Kasumi-1 (cell line): ENCODE results near the gene SPRTN.
"Not testable (repeated sequence)": the region's sequence is repeated elsewhere in the genome, so short reads cannot be mapped to it uniquely, and the experiment has no call there.

Source experiments
- DNase-seq, 2 experiments: peaks; one replicate each; lab custom pipeline; 2025; lab: John Stamatoyannopoulos, UW

Gene SPRTN

DNA sequence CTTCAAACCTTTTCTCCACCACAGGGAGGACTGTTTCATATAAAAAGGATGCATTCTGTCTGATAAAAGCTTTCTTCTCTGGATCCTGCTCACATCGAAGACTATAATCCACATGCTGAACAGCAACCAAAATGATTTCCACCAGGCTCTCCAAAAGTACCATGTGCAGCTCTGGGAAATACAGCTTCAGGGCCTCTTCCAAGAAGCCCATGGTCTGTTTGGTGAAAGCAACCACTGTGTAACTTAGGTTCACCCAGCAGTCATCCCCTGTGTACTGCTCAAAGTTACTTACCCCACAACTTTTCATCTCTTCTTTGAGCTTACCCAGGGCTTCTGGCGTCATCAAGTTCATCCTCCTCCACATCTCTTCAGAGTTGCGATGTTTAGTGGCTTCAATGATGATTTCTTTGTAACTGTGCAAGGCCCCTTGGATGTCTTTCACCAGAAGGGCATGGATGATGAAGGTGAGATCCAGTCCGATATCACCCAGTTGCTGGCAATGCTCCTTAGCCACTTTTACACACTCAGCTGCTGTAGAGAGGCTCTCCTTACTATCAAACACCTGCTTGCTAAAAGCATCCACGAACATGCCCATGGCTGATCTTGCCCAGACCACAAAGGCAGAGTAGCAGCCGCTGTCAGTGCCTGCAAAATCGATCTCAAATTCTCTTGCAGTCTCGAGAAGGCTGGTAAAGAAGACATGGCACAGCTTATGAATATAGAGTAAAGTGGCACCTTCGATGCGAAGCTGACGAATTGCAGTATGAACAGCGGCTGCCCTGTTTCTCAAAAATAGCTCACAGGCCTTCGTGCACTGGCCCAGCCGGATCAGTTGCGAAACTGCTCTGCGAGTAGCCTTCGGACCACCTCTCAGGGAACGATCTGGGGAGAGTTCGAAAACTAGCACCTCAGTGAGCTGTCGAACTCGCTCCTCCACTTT is 2.2 kb upstream of the SPRTN start:
- DNase-seq = no peak

DNA sequence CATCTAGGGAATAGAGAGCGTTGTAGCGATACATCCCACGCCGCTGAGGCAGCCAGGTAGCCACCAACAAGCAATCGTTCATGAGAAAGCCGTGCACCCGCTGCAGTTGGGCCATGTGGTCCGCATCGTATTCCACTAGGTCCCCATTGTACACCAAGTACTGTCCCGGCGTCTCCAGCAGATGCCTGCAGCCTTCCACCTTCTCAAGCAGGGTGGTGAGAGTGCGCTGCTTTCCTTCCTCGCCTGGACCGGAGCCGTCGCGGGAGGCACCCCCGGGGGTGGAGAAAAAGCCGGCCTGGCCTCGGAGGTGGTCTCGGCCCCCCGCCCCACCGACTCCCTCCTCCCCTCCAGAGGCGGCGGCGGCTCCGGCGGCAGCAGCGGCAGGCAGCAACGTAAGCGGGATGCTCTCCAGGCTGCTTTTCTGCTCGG is 1.0 kb upstream of the SPRTN start:
- no peak for DNase-seq

DNA sequence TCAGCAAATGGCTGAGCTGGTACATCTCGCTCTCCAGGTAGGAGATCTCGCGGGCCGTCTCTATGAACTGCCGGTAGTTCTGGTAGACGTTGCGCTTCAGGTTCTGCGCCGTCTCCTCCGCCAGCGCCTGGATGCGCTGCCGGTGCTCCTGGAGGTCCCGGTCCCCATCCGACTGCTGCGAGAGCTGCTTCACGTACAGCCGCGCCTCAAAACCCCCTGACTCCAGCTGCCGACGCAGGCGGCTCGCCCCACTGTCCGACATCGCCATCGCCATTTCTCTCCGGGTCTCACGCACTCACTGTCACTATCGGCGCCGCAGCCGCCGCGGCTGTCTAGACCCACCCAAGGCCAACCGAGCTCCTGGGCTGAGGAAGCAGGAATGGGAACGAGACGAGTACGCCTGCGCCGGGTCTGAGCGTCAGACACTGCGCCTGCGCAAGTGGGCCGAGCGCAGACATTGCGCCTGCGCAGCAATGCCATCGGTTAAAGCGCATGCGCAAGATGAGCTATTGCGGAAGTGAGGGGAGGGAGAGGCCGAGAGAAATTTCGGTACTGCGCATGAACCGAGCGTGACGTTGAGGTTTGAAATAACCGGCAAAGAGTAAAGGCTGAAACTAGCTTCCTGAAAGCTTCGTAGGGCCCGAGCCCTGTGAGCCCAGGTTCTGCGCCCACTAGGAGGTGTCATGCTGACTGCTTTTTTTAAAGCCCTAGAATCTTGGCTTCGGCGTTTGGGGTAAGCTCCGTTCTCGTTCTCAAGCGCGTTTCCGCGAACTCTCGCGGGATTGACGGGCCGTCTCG is 422 bp upstream of the SPRTN start, which contains the start of gene EXOC8:
TSS of gene EXOC8 (minus strand) at position 381 of the 798 bp plus-strand sequence. CDS start at position 274, 107 bp downstream.
- peak; percentile 96 to 97 for DNase-seq

DNA sequence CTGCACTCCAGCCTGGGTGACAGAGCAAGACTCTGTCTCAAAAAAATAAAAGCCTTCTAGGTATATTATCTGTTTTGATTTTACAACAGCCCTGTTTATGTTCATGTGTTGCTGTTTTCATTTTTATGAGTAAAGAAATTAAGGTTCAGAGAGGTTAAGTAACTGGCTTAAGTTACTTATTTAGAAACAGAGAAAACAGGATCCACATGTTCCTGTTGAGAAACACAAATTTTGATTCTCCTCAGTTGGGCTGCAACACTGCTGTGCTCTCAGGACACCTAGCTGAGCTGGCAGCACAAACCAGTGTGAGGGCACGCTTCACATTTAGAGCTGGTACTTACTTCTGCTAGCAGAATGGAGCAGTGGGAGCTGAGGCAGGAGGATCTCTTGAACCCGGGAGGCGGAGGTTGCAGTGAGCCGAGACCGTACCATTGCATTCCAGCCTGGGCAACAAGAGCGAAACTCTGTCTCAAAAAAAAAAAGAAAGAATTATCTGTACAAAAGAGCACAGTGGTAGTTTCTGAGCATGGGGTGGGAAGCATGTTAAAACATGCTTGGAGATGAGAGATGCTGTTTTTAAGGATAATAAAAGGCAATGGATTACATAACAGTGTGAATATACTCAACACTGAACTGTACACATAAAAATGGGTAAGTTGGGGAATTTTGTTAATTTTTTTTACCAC is 2.4 kb downstream of the SPRTN start:
- DNase-seq = no peak

DNA sequence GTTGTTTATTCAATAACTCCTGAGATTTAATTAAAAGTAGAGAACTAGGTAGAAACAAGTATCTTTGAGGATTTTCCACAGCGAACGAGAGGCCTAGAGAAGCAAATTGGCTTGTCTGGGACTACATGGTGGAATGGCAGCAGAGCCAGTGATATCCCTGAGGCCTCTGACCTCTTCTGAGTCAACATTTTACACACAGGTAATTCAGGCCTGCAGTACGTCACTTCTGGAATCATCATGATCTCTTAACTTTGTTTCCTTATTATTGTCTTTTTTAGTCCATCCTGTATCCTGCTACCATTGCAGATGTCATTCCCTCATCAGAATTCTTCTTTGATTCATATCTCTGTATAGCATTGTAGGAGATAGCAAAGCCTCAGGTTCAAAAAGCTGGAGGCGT is 9.9 kb downstream of the SPRTN start:
- no peak for DNase-seq

DNA sequence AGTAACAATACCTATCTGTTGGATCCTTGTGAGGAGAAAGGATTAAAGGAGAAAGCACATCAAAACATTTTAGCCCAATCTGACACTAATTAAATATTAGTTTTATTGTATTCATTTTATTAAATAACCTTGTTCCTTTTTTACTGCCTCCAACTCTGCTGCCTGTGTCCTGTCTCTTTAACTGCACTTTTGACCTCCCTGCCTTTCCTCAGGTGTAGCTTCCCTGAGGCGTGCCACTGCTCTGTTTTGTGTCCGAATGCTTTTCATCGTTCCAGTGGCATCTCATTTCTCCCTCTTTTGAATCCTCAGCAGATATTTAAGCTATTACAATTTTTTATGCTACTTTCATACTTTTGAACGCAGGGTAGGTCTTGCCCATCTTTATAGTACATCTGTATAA is 10.3 kb downstream of the SPRTN start:
- DNase-seq = no peak

DNA sequence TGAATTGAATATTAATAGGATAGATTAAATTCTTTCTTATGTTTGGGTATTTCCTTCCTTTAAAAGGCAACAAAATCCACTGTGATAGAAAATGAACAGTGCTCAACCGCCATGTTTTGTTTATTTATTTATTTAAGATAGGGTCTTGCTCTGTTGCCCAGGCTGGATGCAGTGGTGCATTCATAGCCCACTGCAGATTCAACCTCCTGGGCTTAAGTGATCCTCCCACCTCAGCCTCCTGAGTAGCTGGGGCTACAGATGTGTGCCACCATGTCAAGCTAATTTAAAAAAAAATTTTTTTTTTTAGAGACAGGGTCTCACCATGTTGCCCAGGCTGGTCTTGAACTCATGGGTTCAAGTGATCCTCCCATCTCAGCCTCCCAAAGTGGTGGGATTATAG is 10.8 kb downstream of the SPRTN start:
- DNase-seq = not testable (repeated sequence)

DNA sequence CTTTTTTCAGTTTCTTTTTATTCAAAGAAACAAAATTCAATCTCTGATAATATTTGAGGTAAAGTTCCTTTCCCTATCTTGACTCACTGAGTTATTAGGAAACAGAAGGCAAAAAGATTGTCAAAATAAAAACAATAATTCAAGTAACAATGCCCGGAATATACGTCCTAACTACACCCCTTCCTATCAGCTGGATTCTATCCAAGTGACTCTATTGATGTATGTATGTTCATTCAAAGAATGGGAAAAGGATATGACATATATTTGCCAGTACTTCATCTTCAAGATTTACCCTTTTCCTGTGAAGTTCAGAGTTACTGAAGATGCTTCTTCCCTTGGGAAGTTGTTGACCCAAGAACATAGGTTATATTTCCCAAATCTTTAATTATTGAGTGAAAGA is 13.7 kb downstream of the SPRTN start:
- no peak for DNase-seq

DNA sequence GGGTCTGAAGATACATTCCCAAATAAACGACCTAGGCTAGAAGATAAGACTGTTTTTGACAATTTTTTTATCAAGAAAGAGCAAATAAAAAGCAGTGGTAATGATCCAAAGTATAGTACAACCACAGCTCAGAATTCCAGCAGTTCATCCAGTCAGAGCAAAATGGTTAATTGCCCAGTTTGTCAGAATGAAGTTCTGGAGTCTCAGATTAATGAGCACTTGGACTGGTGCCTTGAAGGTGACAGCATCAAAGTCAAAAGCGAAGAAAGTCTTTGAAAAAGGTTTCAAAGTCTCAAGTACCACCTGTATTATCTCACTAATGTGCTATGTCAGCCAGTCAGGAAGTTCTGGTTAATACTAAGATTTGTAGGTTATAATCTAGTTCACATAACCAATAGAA is 15.0 kb downstream of the SPRTN start:
- no peak for DNase-seq

DNA sequence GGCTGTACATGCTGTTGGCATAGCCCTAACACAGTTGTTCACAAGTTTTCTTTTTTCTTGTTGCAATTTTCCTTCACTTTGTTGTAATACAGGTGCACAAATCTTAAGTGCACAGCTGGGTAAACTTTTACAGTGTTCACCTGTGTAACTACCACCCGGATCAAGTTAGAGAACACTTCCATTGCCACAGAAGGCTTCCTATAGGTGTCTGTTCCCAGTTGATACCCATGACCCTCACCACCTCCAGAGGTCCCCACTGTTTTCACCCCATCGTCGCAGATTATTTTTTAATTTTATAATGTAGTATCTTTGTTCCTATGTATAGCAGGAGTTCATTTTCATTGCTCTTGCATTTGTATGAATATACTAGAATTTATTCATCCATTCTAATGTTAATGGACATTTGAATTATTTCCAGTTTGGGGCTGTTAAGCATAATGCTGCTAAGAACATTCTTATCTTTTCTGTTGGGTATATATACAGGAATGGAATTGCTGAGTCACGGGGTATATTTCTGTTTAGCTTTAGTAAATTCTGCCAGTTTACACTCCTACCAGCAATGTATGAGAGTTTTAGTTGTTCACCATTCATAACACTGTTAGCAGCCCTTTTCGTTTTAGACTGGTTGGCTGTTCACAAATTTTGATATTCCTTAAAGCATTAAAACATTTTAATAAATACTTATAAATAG is 16.4 kb downstream of the SPRTN start:
- no peak for DNase-seq

DNA sequence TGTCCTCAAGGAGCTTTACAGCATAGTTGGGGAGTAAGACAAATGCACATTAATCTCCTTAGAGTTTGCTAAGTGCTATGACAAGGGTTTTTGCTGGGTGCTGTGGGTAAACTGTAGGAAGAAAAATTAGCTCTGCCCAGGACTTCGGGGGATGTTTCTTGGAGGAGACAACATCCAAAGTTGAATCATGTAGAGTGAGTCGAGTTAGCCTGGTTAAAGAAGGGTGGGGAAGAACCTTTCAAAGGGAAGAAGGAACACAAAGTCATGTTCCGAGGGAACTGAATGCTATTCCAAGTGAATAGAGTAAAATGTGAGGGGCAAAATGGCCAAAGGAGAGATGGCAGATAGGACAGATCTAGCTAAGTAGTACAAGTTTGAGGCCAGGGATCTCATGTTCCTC is 17.1 kb downstream of the SPRTN start:
- DNase-seq = no peak

DNA sequence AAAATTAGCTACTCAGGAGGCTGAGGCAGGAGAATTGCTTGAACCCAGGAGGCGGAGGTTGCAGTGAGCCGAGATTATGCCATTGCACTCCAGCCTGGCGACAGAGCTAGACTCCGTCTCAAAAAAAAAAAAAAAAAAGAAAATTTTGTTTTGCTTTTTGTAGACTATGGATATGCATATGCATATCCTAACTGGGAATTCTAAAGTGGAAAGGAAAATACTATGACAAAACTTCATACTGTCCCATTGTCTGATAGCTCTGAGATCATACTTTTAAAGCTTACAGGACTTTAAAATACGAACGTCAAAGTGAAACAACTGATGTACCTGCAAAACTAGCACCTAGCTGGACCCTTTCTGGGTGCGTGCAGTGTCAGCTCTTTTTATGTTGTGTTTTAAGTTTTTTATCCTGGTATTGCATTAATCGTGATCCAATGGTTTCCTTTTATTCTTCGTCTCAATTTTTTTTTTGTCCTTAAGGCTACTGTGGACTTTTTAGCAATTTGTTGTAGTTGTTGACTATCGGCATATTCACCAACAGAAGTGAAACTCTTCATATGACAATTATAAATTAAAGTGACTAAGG is 19.2 kb downstream of the SPRTN start:
- no peak for DNase-seq

DNA sequence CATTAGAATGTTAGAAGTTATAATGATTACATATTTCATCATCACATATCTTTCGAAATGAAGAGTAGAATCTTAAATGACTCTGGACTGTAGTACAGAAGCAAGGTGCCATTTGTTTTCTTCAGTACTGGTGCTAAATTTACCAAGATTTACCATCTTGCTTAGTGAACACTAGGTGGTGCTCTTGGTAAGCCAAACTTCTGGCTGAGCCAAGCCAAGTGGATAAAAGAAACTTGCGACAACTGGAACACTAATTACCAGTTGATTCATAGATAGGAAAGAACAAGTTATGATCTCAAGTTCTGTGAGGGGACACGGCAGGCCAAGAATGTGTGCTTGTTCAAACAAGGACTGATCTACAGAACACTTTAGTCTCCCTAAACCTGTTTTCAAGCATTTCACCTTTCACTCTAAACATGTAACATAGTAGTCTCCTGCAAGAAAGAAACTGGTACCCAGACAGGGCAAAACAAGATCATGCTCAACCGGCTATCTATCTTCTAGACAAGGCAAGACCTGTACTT is 19.8 kb downstream of the SPRTN start:
- DNase-seq = peak; percentile 89 to 94

DNA sequence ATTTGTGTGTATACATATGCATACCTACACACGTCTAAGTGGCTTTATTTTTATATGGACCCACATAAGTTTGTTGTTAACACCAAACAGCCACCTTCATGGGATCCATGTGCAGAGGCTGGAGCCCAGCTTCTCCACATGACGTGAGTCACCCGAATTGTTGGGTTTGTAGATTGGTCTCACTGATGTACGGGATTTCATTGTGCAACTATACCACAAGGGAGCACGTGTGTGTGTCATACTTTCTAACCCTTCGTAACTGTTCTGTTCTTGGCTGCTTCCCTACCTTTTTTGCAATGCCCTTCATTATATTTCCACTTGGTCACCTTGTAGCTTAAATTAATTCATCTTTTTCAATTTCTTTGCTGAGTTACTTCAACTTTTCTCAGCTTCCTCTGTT is 21.0 kb downstream of the SPRTN start:
- DNase-seq = peak; percentile 81 to 86

DNA sequence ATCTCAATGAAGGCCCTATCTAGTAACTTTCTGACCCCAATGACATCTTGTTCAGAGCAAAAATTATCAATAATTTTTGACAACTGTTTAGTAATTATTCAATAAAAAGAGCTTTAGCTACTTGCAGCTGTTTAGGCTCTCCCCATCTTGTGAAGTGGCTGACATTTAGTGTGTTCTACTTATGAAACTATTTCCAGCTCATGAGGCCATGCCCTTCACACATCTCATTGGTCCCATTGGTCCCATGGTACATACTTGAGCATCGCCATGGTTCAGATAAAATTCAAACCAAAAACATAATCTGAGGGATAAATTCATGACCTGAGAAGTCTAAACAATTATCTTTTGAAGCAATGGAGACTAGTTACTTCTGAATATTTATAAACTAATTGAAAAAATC is 24.2 kb downstream of the SPRTN start:
- DNase-seq = no peak

DNA sequence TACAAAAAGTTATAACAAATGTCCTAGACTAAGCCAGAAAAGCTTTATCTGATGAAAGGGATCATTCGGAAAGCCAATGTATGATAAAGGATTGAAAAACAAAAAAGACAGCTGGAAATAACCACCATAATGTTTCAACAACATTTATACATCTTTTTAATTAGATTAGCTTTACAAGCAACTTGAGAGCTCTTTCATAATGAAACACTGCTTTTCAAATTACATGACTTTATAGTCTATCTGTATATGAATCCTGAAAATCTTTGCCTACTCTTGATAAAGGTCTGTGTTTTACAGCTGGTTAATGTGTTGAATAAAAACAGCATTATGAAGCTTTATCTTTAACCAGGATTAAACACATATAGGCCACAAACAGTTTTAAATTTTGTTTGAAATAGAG is 25.5 kb downstream of the SPRTN start:
- DNase-seq = no peak

DNA sequence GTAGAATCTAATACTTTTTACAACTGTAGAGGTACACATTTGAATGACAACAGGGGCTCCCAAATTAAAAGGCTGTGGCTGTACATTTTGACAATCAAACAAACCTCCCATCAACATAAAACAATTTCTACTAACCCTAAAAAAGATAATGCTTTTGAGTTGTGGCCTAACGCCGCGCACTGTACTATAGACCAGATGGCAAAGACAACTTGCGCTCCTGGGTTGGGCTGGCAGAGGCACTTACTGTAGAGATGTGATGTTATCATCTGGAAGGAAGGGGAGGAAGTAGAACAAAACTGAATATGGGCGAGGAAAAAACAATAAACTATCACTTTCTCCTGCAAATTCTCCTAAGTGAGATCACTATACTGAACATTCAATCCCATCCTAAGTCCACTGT is 26.1 kb downstream of the SPRTN start:
- DNase-seq = no peak

DNA sequence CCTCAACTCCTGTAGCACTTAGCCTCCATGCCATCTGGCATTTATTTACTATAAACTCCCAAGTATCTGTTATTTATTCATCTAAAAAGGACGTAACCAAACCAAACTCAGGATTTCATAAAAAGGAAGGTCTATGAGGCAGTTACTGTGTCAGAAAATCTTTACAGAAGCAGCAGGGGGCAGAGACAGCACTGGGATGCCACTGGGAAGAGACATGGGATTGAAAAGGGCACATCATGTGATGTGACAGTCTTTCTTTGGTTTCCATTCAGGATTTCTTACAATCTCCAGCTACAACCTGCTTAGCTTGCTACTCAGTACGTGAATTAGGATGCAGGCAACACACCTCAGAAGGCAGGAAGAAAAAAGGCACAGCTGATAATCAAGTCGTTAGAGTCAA is 31.2 kb downstream of the SPRTN start:
- DNase-seq = no peak

DNA sequence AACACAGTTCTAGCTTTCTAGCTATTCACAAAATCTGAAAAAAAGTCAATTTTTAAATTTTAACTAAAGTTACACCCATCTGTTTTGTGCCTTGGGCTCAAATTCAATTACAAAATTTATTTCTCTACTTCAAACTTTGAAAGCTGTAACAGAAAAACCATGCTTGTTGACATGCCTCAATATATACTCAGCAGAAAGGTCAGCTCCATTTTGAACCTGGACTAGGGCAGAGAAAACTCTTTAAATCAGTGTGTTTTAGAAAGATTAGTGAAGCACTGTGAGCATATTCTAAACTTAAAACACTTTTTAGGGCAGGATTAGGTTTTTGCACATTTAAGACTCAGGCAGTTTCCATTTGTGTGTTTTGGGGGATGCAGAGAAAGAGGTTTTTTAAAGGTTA is 34.4 kb downstream of the SPRTN start:
- no peak for DNase-seq

DNA sequence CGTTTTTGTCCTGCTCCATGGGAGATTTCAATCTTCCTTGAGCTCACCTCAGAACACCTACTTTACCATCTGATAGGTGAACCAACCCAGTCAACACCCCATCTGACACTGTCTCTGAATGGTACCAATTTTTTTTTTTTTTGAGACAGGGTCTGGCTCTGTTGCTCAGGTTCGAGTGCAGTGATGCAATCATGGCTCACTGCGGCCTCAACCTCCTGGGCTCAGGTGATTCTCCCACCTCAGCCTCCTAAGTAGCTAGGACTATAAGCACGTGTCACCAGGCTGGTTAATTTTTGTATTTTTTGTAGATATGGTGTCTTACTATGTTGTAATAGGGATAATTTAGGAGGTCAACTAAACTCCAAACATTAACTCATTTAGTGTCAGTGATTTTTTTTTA is 36.3 kb downstream of the SPRTN start:
- DNase-seq = no peak

DNA sequence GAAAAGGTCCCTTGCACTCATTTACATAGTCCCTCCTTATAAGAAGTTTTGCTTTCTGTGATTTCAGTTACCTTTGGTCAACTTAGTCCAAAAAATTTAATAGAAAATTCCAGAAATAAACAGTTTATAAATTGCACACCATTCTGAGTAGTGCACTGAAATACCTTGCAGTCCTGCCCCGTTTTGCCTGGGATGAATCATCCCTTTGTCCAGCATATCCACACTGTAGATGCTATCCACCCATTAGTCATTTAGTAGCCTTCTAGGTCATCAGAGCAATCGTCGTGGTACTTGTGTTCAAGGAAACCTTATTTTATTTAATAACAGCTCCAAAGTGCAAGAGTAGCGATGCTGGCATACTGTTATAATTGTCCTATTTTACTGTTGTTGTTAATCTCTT is 38.0 kb downstream of the SPRTN start:
- no peak for DNase-seq
